CD1c-positive myeloid dendritic cell (primary cell): ENCODE measurements around the gene ZNF143.
"Not testable (repeated sequence)": the region's sequence is repeated elsewhere in the genome, so short reads cannot be mapped to it uniquely, and the experiment has no call there.

Experiments used
- DNase-seq: peaks from one replicate; pipeline ENCODE4 v3.0.0-alpha.2; 2016; ENCODE audit errors: extremely low spot score

Gene ZNF143

DNA sequence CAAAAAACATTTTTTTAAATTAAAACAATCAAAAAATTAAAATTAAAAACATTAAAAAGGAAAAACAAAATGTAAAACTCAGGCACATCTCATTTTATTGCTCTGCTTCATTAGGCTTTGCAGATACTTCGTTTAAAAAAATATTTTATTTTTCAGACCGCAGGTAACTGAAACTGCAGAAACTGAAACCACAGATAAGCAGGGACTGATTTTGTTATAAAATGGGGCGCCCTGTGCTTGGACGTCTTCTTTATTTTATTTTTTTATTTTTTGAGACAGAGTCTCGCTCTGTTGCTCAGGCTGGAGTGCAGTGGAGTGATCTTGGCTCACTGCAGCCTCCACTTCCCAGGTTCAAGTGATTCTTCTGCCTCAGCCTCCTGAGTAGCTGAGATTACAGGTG lies 88.4 kb downstream of the ZNF143 start:
- DNase-seq, result not testable (repeated sequence)

- no peak for DNase-seq
Observed at GRCh38 chr11:9550191-9550628, 89.4 kb downstream of the ZNF143 start.

- no peak for DNase-seq
Observed at GRCh38 chr11:9561279-9561982, 100.6 kb downstream of the ZNF143 start.

GRCh38 chr11:9562716-9563115 lies 101.9 kb downstream of the ZNF143 start:
- DNase-seq, result no peak

DNA sequence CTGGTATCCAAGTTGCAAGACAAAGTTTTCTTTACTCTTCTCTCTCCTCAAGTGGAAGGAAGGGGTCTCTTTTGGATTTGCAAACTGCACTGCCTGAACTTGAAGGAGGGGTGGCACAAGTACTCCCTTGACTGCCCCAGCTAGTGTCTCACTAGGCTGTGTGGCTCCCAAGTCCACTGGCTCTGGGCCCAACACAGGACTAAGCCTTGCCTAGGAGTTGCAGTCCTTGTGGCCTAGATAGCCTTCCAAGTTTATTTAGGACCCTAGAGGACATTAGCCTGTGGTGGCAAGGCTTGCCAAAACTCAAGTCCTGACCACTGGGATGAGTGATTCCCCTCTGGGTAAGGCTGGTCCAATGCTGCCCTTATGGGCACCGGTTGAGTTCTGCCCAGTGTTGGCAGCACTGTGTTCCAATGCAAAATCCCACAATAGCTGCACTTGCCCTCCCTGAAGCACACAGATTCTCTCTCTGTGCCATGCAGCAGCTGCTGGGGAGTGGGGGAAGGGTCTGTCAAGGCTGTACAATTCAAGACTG lies 102.5 kb downstream of the ZNF143 start:
- no peak for DNase-seq

DNA sequence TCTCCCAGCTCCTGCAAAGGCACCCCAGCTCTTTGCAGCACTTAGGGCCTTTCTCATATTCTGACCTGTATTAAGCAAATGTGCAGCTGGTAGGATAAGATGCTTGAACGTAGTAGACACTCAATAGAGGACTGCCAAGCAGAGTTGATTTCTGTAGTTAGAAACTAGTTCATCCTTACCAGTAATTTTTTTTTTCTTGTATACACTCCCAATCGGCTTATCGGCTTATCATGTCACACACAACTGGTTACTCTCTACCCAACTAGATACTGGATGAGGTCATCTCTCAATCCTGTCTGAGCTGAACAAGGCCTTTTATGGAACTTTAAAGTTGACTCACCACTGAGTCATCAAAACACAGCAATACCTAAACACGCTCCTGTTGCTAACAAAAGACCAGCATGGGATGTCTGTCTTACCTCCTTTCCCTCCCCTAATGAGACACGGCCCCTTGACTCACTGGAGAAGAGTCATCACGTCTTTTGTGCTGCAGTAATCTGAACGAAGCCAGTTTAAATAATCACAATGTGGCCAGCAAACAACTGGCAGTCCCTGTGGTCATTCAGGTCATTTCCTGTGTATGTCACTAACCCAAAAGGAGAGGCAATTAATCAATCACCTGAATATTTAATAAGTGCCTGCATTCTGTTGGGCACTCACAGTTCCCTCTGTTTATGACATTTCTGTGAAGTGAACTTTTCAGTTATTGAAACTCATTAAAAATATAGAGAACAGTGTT lies 105.2 kb downstream of the ZNF143 start:
- peak; percentile 83 for DNase-seq

DNA sequence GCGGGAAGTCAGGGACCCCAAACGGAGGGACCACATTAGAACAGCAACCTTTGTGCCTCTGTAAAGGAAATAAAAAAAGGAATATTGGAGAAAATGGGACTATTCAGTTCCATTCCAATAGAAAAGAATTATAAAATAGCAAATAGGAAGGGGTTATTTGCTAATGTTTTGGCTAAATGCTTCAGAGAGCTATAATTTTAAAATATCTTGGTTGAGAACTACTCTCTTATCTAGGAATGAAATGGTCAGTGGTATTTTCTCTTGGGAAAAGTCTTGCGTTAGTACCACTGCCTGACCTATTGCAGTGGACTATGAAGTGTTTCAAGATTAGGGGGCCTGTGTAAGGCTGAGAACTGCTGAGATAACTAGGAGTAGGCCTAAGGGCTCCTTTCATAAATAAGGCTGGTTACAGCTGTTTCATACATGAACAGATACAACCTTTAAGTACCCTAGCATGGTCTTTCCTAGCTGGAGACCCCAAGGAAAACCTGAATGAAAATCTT lies 105.8 kb downstream of the ZNF143 start:
- no peak for DNase-seq

GRCh38 chr11:9567401-9567800 lies 106.6 kb downstream of the ZNF143 start:
- no peak for DNase-seq

GRCh38 chr11:9568161-9568853 lies 107.5 kb downstream of the ZNF143 start:
- DNase-seq, result no peak

DNA sequence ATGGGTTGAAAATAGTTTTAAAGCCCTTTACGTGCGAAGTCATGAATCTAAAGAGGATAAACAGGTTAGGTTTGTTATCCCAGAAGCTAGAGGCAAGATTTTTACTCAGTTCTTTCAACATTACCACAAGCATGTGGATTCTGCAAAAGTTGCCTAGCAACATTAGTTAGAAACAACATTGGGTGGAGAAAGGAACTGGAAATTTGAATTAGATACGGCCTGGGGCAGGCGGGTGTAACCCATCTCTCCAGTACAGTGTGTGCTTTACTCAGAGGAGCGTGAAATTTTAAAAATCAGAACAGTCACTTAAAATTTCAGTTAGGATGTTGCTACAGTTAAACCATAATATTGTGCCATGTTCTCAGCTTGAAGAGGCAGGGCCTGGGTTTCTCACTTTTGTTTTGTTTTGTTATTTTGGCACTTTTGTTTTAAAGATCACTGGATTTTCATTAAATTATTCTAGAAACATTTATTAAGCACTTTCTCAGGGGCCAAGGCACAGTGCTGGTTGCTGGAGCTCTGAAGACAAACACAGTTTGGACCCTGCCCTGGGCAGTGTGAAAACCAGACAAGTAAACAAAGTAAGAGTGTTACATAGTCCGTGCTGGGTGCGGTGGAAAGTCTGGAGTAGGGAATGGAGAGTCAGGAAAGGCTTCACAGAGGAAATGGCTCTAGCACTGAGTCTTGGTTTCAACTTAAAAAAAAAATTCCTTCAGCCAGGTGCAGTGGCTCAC lies 108.2 kb downstream of the ZNF143 start:
- peak; percentile 60 for DNase-seq

GRCh38 chr11:9569588-9570164 lies 108.9 kb downstream of the ZNF143 start:
- DNase-seq, result no peak

GRCh38 chr11:9570313-9571025 lies 109.7 kb downstream of the ZNF143 start:
- DNase-seq, result no peak

- DNase-seq, result no peak
Observed at GRCh38 chr11:9571071-9571762, 110.4 kb downstream of the ZNF143 start.

- no peak for DNase-seq
Observed at GRCh38 chr11:9571763-9572115, 110.9 kb downstream of the ZNF143 start.

- DNase-seq, result peak; percentile 99
Observed at GRCh38 chr11:9573052-9573774, 112.4 kb downstream of the ZNF143 start, which contains the start of gene WEE1. TSS of gene WEE1 (plus strand) at chr11:9573670. CDS start at chr11:9573934, 264 bp downstream.

- peak; percentile 31 for DNase-seq
Observed at GRCh38 chr11:9573775-9574621, 113.2 kb downstream of the ZNF143 start.

GRCh38 chr11:9574622-9575259 lies 113.9 kb downstream of the ZNF143 start:
- DNase-seq, result peak; percentile 17
